GM20431 (cell line): ENCODE results near the gene PTCHD1.

Experiments used
- in situ Hi-C: fragments of 300-500 bp; cut with MseI, MboI; formaldehyde crosslinking; loops from one replicate; pipeline ENCODE4 v1.15.0; 2020; ENCODE audit warnings: low sequenced_read_pairs; ENCODE audit not compliant: unreplicated experiment

PTCHD1 gene

GRCh38 chrX:23389196-23389792 is 54.6 kb downstream of the PTCHD1 start:
- in situ Hi-C loops: no loop called here

GRCh38 chrX:23390979-23391378 is 56.3 kb downstream of the PTCHD1 start:
- in situ Hi-C loops: no loop called here

GRCh38 chrX:23392195-23392594 is 57.5 kb downstream of the PTCHD1 start:
- in situ Hi-C loops: no loop called here

- in situ Hi-C loops: no loop called here
Observed at GRCh38 chrX:23394421-23394820, 59.8 kb downstream of the PTCHD1 start.

GRCh38 chrX:23396263-23396662 is 61.6 kb downstream of the PTCHD1 start:
- in situ Hi-C loops: no loop called here

- in situ Hi-C loops: no loop called here
Observed at GRCh38 chrX:23398570-23398969, 63.9 kb downstream of the PTCHD1 start.

GRCh38 chrX:23403849-23404248 is 69.2 kb downstream of the PTCHD1 start:
- in situ Hi-C loops: no loop called here

GRCh38 chrX:23422912-23423311 is 88.3 kb downstream of the PTCHD1 start:
- in situ Hi-C loops: no loop called here

GRCh38 chrX:23434356-23434884 is 99.8 kb downstream of the PTCHD1 start:
- in situ Hi-C loops: no loop called here

- in situ Hi-C loops: no loop called here
Observed at GRCh38 chrX:23435108-23435507, 100.5 kb downstream of the PTCHD1 start.

- in situ Hi-C loops: no loop called here
Observed at GRCh38 chrX:23435575-23435974, 100.9 kb downstream of the PTCHD1 start.

- in situ Hi-C loops: no loop called here
Observed at GRCh38 chrX:23436875-23437274, 102.2 kb downstream of the PTCHD1 start.

GRCh38 chrX:23451266-23451665 is 116.6 kb downstream of the PTCHD1 start:
- in situ Hi-C loops: no loop called here
